Ovary (tissue), 9 donors: ENCODE results near the gene DIO1. TPM values are rescaled to one million over a fixed set of nuclear protein-coding genes. Genes with fewer than 3 reads are reported as not detected.

ENCODE experiments used
- DNase-seq, 5 donors: peaks; one replicate each; pipeline ENCODE4 v3.0.0-alpha.2; 2019 to 2020
- H3K27ac ChIP-seq, 2 donors: fragments of 200-600 bp; one replicate each; pipeline versions ENCODE4 v1.5.1 to v1.8.0; 2019 to 2022
- H3K27me3 ChIP-seq: fragments of 200-600 bp; one replicate; pipeline ENCODE4 v1.8.0; 2022
- H3K36me3 ChIP-seq: fragments of 200-600 bp; sonication (generic); one replicate; pipeline ENCODE4 v1.5.1; 2019
- H3K4me1 ChIP-seq: one replicate; pipeline ENCODE4 v1.8.1; 2013; ENCODE audit warnings: mild to moderate bottlenecking, moderate library complexity; ENCODE audit not compliant: insufficient read depth
- H3K4me3 ChIP-seq: fragments of 200-600 bp; sonication (generic); one replicate; pipeline ENCODE4 v1.5.1; 2017
- H3K9me3 ChIP-seq, 2 donors: fragments of 200-600 bp in 1 of 2; sonication (generic) in 1 of 2; one replicate each; pipeline versions ENCODE4 v1.5.1 to v1.8.1; 2013 to 2019; ENCODE audit warnings: mild to moderate bottlenecking in 1 of 2, moderate library complexity in 1 of 2
- EP300 ChIP-seq: sonication (generic); formaldehyde crosslinking; IDR thresholded peaks from one replicate; pipeline ENCODE4 v1.6.1; 2017; ENCODE audit warnings: antibody characterized with exemption
- POLR2A ChIP-seq: fragments of 450-650 bp; IDR thresholded peaks from one replicate; pipeline ENCODE4 v1.6.1; 2017; ENCODE audit warnings: antibody characterized with exemption, mild to moderate bottlenecking, moderate library complexity
- WGBS, 3 donors: extraction: QIAGEN DNeasy Blood & Tissue Kit in 1 of 3; methylation state at CpG; one replicate each; pipeline versions ENCODE4 v1.1.5 to v1.1.7; 2013 to 2017; 5-methylcytosine and 5-hydroxymethylcytosine counted together
- intact Hi-C, 4 donors: fragments of 100-400 bp; cut with DNase I; formaldehyde crosslinking; loops; one replicate each; pipeline versions ENCODE4 v1.11.0 to v1.15.1; 2022 to 2023
- polyA plus RNA-seq, 2 donors: library from polyadenylated mRNA; stranded (reverse); fragments of 200-250 nt in 1 of 2; fragments of 350-450 nt in 1 of 2; fragmentation: Illumina TruSeq in 1 of 2; extraction: RNeasy Lipid Tissue Mini Kit (QIAGEN cat#74804) in 1 of 2; gene quantifications; one replicate each; pipeline ENCODE4 v1.2.3, GENCODE V29; 2013 to 2014
- total RNA-seq, 7 donors: library from RNA; depleted of rRNA in 2 of 7; stranded (reverse); fragments of >200 nt in 2 of 7; fragmentation: NEBNext Ultra II Directional in 3 of 7; extraction: Animal tissue kit (Norgen Biotek cat#: 25700) in 3 of 7; gene quantifications; one replicate each; pipeline versions ENCODE4 v1.1.0 to v1.2.4, GENCODE V29; 2016 to 2023
- TF ChIP-seq, protein P1 (sequence below), 3 donors: fragments of 450-650 bp in 2 of 3; fragments of 200-600 bp in 1 of 3; IDR thresholded peaks; one replicate each; pipeline versions ENCODE4 v1.5.1 to v1.8.0; 2016 to 2022; ENCODE audit warnings: antibody characterized with exemption in 3 of 3, mild to moderate bottlenecking in 1 of 3
- donor health status: DM: no; HTN: no; CAD: no; lungs with moderate emphysema.
- donor health status: DM: no; HTN: no; CAD: no.
- donor health status: Bipolar disorder and iron deficiency.
- donor health status: DM: yes; HTN: yes; CAD: no.
- donor health status: DM: no; HTN: no; CAD: no.
- donor health status: DM: yes; HTN: yes; CAD: no.

Gene DIO1
- total and polyA plus RNA-seq, 9 donors, result 0.46 TPM; not detected in 8

- 97 to 98% (median 97%) methylated on average over 1 of the region's 1 CpG for WGBS, 3 donors
- no peak for DNase-seq
- TF ChIP-seq POLR2A (no peak), EP300 (no peak)
- TF ChIP-seq, protein P1, sequence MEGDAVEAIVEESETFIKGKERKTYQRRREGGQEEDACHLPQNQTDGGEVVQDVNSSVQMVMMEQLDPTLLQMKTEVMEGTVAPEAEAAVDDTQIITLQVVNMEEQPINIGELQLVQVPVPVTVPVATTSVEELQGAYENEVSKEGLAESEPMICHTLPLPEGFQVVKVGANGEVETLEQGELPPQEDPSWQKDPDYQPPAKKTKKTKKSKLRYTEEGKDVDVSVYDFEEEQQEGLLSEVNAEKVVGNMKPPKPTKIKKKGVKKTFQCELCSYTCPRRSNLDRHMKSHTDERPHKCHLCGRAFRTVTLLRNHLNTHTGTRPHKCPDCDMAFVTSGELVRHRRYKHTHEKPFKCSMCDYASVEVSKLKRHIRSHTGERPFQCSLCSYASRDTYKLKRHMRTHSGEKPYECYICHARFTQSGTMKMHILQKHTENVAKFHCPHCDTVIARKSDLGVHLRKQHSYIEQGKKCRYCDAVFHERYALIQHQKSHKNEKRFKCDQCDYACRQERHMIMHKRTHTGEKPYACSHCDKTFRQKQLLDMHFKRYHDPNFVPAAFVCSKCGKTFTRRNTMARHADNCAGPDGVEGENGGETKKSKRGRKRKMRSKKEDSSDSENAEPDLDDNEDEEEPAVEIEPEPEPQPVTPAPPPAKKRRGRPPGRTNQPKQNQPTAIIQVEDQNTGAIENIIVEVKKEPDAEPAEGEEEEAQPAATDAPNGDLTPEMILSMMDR (IDR thresholded peaks at IDR 0.05), result no peak
- Histone ChIP-seq H3K27ac (no peak overlapping the region), H3K27me3 (no peaks in the 10 kb centered on the region), H3K4me3 (no peak overlapping the region), H3K36me3 (no peaks in the 10 kb centered on the region), H3K4me1 (peaks cover 3% of the 10 kb centered on the region), H3K9me3 (no peaks in the 10 kb centered on the region)
- intact Hi-C loops, result no loop called here
Observed at GRCh38 chr1:53934170-53934765, 40.3 kb downstream of the DIO1 start.

DNA sequence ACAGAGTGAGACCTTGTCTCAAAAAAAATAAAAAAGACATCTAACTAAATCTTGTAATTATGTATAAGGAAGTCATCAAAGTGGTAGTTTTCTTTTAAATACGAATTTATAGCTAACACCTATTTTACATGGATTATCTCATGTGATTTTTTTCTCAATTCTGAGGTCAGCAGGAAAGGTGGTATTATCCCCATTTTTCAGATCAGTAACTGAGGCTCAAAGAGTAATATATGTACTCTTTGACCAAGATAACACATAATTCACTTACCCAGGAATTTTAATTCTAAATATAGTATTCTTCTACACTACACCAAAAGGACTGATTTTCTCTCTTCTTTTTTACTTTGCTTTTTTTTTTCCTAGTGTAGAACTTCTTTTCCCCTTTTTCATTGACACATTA, 42.4 kb downstream of the DIO1 start:
- intact Hi-C loops, result no loop called here
- H3K27ac ChIP-seq, result no peak overlapping the region
- TF ChIP-seq, protein P1 (IDR thresholded peaks at IDR 0.05), result no peak
- TF ChIP-seq EP300 (no peak), POLR2A (no peak)

GRCh38 chr1:53938136-53938830, 44.3 kb downstream of the DIO1 start:
- no peak overlapping the region for H3K27ac ChIP-seq
- intact Hi-C loops, result no loop called here
- WGBS, 3 donors, result 64 to 72% (median 65%) methylated on average over 4 of the region's 4 CpGs
- H3K4me3 ChIP-seq, result no peak overlapping the region
- peaks cover 3% of the 10 kb centered on the region for H3K4me1 ChIP-seq
- no peak for DNase-seq
- no peak for TF ChIP-seq EP300
- no peaks in the 10 kb centered on the region for H3K36me3 ChIP-seq
- H3K27me3 ChIP-seq, result no peaks in the 10 kb centered on the region
- no peaks in the 10 kb centered on the region for H3K9me3 ChIP-seq

More for the DNA sequence above, 42.4 kb downstream of the DIO1 start:
- peaks cover 3% of the 10 kb centered on the region for H3K4me1 ChIP-seq
- DNase-seq, result no peak
- WGBS, 3 donors, result 91 to 95% (median 95%) methylated on average over 1 of the region's 1 CpG
- H3K4me3 ChIP-seq, result no peak overlapping the region
- no peaks in the 10 kb centered on the region for H3K36me3 ChIP-seq
- H3K27me3 ChIP-seq, result no peaks in the 10 kb centered on the region
- H3K9me3 ChIP-seq, result no peaks in the 10 kb centered on the region

- Histone ChIP-seq H3K27ac (no peak overlapping the region), H3K27me3 (no peaks in the 10 kb centered on the region), H3K4me3 (no peak overlapping the region), H3K9me3 (no peaks in the 10 kb centered on the region), H3K36me3 (no peaks in the 10 kb centered on the region), H3K4me1 (peaks cover 13% of the 10 kb centered on the region)
- TF ChIP-seq EP300 (no peak), POLR2A (no peak)
- WGBS, 3 donors, result 86 to 91% (median 87%) methylated on average over 7 of the region's 7 CpGs
- no peak for DNase-seq
- intact Hi-C loops, result no loop called here
Observed at GRCh38 chr1:53942127-53942957, 48.4 kb downstream of the DIO1 start.

- H3K27ac ChIP-seq, result no peak overlapping the region
- H3K9me3 ChIP-seq, result no peaks in the 10 kb centered on the region
- no peak overlapping the region for H3K4me3 ChIP-seq
- 94 to 98% (median 95%) methylated on average over 6 of the region's 6 CpGs for WGBS, 3 donors
- H3K36me3 ChIP-seq, result no peaks in the 10 kb centered on the region
- H3K4me1 ChIP-seq, result peaks cover 13% of the 10 kb centered on the region
- DNase-seq, result no peak
- H3K27me3 ChIP-seq, result no peaks in the 10 kb centered on the region
- TF ChIP-seq EP300 (no peak), POLR2A (no peak)
- TF ChIP-seq, protein P1 (IDR thresholded peaks at IDR 0.05), result no peak
- intact Hi-C loops, result no loop called here
Observed at GRCh38 chr1:53943090-53943489, 49.1 kb downstream of the DIO1 start.
